GM19238 (cell line): Measurements from ENCODE around the gene HSD11B2.

ENCODE experiments used
- DNase-seq: peaks from one replicate; pipeline ENCODE4 v3.0.0; 2011; ENCODE audit warnings: low spot score; ENCODE audit not compliant: insufficient read length

Gene HSD11B2

DNA sequence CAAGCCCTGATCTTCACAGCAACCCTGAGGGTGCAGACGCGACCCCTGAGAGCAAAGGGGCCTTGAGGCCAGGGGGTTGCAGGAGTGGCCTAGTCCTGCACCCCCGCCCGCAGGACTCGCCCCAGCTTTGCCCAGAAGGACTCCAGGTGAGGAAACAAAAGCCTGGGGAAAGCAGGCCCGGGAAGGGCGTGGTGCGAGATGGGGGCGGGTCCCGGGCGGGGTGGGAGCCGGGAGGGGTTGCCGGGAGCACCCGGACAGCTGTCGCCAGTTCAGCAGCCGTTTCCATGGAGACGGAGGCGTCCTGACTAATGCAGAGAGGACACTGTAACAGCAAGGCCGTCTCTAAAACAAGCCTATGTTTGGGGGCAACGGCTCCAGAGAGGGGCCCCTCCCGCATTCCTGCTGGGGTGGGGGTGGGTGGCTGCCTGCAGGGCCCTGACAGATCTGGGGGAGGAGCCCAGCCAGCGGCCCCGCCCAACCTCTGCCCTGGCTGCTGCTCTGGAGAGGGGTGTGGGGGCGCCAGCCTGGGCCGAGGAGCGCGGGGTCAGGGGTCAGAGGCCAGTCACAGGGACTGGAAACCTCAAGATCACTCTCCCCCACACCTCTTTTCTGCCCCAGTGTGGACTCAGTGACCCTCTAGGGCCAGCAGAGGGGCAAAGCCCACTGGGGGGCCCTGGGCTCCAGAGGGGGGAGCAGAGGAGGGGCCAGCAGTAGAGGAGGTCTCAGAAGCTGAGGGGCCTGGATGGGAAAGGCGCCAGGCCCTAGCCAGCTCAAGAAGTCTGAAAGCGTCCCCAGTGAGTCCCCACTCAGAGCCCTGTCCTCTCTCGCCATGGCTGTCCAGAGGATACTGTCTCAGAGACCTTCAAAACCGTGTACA is 34.5 kb upstream of the HSD11B2 start:
- no peak for DNase-seq

DNA sequence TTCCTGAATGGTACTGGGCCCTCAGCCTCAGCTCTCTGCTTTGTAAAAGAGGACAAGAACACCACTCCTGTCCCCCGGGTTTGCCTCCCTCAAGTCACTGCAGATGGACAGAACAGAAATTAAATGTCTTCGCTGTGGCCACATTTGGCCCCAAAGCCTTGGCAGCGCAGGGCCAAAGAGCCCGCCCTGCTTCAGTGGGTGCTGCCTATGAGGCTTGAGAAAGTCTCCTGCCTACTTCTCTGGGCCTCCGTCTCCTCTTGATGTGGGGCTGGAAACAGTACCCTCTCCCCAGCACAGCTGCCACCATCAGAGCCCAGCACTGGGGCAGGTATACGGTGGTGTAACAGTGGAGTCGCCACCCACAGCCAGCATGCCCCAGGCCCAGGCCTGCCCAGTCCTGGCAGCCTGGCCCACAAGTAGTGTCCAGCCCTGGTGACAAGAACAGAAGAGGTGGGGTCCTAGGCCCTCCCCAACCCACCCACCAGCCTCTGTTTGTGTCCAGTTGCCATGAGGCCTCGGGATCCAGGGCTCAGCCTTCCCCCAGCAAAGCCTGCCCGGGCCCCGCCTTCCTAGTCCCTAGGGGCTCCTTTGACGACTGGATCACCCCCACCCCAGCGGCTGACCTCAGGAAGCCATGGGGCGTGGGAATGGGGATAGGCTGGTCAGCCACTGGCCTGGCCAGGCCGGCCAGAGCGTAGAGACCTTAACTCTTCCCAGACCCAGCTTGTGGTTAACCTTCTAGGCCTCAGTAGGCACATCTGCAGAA is 33.7 kb upstream of the HSD11B2 start:
- DNase-seq: no peak

DNA sequence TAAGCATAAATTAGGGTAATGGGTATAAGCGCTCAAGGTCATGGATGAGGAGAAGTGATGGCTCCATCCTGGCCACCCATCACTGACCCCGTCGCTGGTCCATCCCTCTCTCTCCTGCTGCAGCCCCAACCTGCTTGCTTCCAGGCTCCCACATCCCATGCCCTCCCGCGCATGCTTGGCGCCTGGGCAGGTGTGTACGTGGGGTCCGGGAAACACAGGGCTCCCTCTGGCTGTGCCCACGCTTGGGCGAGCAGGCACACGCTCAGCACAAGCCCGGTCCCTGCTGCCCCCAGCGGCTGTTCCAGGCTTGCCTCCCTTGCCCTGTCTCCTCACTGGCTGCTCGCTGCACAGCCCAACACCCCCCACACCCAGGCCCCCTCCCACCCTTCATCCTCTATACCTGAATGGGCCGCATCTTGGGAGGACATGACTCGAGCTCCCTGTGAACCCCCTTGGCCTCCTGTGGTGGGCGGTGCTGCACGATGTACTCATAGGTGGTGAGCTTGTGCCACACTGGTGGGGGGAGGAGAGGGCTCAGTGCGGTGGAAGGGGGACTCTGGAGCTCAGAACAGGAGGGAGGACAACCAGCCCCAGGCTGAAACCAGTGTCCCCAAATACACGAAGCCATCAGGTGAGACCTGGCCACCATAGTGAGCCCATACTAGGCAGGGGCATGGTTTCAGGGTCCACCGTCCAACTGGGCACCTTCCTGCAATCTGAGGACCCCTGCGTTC is 32.9 kb upstream of the HSD11B2 start:
- DNase-seq: no peak

DNA sequence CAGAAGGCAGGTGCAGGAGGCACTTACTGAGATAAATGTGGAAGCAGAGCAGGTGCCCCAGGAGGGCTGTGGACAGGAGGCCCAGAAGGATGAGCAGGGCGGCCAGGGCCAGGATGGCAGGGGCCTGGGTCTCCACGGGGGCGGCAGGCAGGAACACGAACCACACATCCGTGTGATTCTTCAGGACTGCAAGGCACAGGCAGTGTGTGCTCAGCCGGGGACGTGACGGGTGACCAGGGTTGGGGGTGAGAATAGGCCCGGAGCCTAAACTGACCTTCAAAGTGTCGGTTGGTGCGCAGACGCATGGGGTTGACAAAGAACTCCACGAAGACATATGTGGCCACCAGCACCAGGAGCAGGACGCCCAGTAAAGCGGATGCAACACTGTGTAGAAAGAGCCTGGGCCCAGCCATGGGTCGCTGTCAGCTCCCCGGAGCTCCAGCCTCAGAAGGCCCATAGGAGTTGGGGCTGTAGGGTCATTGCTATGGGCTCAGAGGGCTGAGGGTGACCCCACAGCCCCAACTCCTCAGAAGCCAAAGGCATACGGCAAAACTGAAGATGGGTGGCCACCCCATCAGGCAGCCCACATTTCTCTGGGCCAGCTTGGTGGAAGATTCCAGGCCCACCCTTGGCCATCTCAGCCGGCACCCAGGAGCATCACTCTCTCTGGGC is 32.2 kb upstream of the HSD11B2 start:
- DNase-seq: no peak

DNA sequence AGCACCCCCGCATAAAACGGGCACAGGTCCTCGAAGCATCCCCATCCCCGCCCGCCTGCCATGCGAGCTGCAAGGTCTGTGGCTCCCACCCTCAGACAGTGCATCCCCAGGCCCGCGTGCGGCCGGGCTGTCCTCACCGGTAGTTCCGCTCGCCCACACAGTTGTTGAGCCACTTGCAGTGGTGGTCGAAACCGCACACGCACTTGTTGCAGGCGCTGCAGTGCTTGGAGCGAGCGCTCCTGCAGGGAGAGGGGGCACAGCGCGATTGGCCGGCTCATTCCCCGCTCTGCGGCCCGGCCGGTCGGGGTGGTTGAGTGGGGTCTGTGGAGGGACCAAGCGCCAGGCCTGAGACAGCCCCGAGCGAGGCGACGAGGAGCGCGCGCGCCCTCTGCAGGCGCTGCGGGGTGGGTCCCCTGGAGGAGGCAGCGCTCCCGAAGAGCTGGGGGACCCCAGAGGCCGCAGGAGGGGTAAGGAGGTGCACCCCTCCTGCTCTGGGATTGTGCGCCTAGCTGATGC is 31.6 kb upstream of the HSD11B2 start:
- DNase-seq: peak; percentile 70

DNA sequence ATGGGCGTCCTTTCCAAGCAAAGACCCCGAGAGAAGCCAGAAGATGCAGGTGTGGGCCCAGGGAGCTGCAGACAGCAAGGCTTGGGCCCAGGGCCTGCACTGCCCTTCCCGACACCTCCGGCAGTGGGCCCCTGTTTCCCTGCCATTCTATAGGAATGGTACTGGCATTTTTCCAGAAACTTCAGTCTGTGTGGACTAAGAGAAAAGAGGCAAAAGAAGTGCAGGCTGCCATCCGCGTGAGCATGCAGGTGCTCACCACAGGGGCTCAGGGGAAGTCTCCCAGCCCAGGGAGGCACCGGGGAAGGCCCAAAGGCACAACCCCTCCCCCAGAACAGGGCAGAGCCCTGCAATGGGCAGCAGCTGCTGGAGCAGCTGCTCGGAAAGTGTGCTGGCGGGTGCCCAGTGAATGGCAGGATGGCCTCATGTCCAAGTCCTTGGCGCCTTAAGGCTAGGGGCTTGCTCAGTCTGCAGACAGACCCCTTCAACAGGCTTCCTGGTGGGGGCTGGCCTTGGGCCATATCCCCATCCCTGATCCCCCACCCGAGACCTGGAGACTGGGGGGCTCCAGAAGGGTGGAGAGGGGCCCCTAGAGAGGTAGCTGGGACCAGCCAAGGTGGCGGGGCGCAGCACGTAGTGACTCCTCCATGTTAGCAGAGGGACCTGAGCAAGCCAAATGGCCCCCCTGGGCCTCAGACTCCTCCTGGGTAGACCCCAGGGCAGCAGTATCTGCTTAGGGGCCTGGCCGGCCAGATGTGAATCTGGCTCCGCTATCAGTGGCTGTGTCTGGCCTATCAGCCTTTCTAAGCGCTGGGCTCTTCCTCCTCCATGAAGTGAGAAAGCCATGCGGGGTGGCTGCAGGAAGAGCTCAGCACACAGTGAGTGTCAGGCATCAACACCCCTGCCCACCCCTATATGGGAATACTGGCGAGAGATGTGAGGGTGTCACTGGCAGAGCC is 30.9 kb upstream of the HSD11B2 start:
- no peak for DNase-seq

DNA sequence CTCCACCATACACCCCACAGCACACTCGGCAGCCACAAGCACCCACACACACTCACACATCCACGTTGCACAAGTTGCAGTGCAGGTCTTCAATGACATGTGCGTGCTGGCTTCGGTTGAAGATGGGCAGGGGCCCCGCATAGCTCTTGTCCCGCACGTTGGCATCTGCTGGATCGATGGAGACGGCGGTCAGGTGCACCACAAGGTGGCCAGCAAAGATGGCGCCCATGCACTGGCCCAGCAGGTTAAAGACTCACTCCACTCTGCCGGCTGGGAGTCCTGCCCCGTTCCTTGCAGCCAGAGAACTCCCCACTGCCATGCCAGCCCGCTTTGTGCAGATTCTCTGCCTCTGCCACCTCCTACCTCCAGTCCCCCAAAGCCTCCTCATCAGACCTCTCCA is 30.0 kb upstream of the HSD11B2 start:
- DNase-seq: no peak

DNA sequence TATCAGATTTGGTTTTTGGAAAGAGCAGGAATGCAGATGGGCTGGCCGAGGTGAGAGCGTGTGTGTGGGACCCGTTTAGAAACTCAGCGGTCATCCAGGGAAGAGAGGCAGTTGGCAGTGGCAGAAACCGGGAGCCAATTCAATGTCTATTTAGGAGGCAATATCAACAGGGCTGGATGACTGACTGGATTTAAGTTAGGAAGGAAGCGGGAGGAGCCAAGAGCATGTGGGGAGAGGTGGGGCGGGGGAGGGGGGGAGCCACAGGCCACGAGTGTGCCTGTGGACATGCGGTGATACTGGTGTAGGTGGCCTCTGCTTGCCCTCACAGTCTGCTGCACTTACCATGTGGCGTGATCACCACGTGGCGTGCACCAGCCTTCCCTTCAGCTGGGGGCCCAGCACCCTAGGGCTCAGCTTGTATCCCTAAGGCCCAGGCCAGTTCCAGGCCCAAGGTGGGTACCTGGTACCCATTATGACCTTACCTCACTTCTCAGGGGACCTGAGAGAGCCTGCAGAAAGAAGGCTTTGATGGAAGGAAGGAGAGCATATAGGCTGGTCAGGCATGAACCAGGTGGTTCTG is 26.9 kb upstream of the HSD11B2 start:
- DNase-seq: no peak

DNA sequence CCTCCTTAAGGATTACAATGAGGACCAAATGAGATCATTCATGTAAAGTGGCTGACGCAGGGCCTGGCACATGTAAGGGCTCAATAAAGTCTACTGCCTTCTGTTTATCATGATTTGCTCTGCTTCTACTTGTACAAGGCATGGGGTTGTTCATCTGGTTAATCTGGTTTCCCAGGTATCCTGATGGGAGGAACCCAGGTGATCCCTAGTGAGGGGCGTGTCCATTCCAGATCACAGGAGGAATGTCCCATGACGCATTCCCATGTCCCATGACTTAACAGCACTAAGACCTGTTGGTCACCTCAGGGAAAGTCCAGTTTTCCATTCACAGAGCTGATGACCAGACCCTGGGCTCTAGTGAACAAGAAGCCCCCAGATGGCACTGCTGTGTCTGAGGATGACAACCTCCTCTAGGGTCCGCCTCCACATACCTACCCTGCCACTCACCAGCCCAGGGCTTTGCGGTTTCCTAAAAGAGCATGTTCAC is 26.1 kb upstream of the HSD11B2 start:
- no peak for DNase-seq

DNA sequence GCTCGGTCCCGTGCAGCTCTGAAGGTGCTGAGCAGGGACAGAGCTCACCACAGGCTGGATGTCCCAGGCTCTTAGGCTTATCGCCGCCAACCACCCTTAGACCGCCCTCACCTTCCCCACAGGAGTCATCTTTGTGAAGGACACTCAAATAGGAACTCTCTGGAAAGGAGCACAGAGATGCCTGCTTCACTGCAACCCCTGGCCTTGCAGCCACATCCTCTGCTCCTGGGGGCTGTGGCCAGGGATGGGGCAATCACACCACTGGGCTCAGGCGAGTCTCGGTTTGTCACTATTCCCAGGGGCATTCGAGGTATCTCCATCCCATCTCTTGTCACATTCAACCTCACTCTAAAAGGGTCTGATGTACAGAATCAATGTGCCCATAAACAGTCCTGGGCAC is 25.6 kb upstream of the HSD11B2 start:
- DNase-seq: no peak

DNA sequence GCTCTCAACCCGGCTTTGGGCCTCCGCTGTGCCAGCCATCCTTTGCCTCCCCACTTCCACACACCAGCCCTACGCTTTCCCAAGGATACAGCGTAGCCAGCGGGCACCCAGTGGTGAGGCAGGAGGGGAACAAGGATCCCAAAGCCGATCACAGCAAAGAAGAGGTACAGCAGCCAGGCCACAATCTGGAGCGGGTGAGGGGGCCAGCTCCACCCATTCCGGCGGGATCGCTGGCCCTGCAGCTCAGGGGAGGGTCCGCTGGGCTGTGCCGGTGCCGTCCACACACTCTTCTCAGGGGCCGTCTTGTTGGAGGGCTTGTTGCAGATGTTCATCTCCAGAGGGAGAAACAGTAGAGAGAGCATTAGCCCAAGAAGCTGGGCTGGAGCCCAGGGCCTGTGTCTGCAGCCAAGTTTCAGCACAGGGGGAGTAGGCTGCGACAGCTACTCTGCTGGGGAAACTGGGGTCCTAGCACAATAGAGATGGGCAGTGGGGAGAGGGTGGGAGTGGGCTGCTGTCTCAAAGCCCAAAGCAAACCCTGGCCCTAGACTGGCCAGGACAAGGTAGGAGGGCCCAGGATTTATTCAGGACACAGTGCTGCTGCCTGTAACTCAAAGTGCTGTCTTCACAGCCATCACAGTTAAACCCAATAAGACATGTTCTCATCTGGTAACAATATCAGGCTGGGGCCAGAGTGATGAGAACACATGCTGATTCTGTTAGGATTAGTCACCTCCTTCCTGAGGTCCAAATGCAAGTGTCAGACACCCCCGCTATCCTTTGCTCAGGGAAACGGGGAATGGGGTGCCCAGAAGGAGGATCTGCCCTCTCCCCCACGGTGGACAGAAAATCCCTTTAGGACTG is 24.6 kb upstream of the HSD11B2 start:
- DNase-seq: no peak

DNA sequence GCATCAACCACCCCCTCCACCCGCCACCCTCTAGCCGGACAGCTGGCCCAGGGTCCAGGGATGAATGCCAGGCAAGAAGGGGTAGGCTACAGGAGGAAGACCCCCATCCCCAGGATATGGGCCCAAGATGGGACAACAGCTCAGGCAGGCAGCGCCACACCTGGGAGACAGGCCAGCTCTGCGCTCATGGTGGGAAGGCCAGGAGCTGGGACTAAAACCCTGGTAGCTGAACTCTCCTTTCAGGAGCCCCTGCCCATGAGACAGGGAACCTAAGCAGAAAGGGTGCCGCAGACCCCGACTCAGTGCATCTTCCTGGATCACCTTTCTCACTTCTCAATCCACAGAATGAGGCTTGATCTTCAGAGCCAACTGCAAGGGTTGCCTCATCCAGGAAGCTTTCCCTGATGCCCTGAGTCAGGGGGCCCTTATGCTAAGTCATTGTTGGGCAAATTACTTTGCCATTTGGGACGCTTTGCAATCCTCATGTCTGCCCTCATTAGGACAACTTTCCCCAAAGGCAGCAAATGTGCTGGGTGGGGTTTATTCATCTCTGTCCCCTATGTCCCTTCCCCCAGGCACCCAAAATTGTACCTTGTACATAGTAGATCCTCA is 23.6 kb upstream of the HSD11B2 start:
- no peak for DNase-seq

DNA sequence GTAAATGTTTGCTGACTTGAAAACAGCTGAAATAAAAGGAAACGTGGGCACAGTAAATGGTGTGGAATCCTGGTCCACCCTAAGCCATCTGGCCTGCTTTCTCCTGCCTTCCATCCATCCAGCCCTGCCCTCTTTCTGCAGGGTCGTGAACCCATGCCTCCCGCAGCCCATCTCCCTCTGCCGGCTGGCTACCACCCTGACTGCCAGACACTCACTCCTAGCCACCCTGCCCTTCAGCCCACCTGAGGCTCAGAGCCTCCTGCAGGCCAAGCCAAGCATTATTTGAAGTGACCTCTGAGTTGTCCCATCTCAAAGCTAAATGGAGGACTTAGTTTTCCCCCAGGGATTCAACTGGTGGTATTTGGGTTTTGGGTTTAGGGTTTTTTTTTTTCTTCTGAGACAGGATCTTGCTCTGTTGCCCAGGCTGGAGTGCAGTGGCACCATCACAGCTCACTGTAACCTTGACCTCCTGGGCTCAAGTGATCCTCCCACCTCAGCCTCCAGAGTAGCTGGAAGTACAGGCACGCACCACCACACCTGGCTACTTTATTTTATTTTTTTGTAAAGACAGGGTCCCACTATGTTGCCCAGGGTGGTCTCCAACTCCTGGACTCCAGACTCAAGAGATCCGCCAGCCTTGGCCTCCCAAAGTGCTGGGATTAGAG is 23.0 kb upstream of the HSD11B2 start:
- DNase-seq: no peak

DNA sequence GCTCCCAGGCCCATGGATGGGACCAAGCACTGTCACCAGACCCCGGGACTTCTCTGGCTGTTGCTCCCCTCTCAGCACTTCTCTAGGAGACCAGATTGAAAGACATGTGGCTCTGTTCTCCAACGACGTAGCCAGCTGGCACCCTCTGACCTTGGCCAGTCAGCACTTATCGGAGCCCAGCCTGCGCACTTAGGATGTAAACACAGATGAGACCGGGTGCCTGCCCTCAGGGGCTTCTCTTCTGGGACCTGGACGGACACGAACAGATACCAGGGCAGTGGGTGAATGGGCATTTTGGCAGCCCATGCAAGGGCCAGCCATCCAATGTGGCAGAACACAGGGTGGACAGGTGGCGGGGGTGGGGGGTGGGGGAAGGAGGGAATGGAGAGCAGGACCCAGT is 21.3 kb upstream of the HSD11B2 start:
- no peak for DNase-seq

DNA sequence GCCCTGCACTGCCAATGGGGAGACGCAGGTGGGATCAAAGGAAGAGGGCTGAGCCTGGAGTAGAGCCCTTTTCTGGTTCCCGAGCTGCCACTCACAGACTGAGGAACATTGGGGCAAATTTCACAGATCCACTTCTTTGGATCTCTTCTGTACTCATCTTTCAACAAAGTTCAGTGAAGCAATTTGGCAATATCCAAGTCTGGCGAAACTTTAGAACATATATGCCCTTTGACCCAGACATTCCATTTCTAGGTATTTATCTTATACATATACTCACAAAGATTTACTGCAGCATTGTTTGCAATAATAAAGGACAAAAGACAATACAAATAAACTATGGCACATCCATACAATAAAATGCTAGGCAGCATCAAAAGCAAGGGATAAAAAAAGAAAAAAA is 19.6 kb upstream of the HSD11B2 start:
- no peak for DNase-seq

DNA sequence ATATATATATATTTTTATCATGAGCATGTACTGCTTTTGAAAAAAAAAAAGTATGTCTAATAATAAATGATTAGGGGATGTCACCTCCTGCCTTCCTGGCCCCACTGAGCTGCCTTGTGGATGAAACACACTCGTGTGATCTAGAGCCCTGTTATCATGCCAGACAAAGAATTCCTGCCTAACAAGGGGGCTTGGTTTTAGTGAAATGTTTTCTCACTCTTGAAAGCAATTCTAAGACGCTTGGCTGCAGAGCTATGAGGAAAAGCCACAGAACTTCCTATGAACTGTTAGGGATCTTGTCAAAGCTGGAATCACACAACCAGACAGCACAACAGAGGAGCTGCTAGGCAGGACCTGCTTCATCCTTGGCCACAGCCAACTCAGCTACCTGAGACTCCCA is 18.6 kb upstream of the HSD11B2 start:
- no peak for DNase-seq

DNA sequence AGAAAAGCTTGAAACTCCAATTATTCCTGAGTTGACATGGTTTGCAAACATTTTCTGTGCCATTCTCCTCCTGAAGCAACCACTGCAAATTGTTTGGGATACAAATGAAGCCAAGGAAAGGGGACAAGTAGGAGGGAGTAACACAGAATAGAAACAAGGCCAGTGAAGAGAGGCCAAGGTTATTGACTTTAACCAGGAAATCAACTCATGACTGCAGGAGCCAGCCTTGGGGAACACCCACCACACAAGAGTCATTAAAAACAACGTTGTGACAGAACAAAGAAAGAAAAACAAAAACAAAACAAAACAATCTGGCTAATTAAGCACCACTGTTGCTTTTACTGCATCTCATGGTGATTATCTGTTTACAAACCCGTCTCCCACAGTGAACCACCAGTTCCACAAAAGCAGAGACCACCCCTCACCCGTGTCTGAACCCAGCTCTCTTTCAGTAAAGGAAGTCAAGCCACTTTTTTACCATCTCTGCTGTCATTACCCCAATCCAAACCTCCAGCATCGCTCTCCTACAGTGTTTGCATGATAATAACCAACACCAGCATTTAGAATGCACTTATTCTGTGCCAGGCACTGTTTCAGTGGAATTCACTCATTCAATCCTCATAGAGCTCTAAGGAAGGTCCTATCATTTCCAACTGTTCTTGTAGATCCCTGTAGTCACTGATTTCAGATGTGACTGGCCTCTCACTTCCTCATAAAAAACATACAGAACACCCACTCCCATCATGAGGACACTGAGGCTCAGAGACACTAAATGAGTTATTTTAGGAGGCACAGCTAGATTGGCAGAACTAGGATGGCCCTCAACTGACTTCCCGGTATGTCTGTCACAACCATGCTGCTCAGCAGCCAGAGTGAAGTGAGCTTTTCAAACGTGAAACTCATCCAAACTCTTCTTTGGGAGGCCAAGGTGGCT is 16.7 kb upstream of the HSD11B2 start:
- no peak for DNase-seq
